Measurements from ENCODE around the gene MDH1B.
"Not testable (repeated sequence)": the region's sequence is repeated elsewhere in the genome, so short reads cannot be mapped to it uniquely, and the experiment has no call there.

MDH1B gene

GRCh38 chr2:206766057-206766930, 1.2 kb upstream of the MDH1B start:
- DNase-seq (ENCODE audit: low read depth) = no peak

- DNase-seq (ENCODE audit: low read depth) = no peak
Observed at GRCh38 chr2:206764673-206765241, 371 bp downstream of the MDH1B start.

- no peak for DNase-seq (ENCODE audit: low read depth)
Observed at GRCh38 chr2:206756816-206757215, 8.3 kb downstream of the MDH1B start.

DNA sequence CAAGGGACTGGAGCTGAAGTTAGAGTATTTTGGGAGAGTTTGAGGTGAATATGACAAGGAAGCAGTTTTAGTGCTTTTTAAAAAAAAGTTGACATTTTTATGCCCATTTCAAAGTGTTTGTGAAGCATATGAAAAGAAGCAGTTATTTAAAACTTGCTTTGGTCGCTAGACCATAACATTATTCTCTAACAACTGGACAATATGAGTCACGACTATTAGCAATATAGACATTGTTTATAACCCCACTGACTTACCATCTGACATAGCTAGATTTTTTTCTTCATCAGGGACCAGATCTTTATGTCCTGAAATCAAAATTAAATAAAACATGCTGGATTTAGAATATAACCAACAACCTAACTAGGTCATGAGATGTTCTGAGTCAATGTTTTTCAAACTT, 24.3 kb downstream of the MDH1B start:
- DNase-seq (ENCODE audit: low read depth) = no peak

DNA sequence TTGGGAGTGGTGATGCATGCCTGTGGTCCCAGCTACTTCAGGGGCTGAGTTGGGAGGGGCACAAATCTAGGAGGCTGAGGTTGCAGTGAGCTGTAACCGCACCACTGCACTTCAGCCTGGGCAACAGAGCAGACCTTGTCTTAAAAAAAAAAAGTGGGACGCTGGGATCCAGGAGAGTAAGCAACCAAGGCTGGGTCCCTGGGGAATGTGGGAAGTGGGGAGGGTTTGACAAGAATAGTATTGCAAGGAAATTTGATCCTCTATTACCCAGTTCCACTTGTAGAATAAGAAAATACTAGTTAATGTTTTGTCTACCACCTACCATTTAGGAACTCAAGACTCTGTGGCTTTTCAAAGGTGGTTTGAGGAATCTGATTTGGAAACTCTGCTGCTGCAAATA, 25.9 kb downstream of the MDH1B start:
- no peak for DNase-seq (ENCODE audit: low read depth)

- no peak for DNase-seq (ENCODE audit: low read depth)
Observed at GRCh38 chr2:206736935-206737334, 28.2 kb downstream of the MDH1B start.

- DNase-seq (ENCODE audit: low read depth) = no peak
Observed at GRCh38 chr2:206733341-206733740, 31.8 kb downstream of the MDH1B start.

DNA sequence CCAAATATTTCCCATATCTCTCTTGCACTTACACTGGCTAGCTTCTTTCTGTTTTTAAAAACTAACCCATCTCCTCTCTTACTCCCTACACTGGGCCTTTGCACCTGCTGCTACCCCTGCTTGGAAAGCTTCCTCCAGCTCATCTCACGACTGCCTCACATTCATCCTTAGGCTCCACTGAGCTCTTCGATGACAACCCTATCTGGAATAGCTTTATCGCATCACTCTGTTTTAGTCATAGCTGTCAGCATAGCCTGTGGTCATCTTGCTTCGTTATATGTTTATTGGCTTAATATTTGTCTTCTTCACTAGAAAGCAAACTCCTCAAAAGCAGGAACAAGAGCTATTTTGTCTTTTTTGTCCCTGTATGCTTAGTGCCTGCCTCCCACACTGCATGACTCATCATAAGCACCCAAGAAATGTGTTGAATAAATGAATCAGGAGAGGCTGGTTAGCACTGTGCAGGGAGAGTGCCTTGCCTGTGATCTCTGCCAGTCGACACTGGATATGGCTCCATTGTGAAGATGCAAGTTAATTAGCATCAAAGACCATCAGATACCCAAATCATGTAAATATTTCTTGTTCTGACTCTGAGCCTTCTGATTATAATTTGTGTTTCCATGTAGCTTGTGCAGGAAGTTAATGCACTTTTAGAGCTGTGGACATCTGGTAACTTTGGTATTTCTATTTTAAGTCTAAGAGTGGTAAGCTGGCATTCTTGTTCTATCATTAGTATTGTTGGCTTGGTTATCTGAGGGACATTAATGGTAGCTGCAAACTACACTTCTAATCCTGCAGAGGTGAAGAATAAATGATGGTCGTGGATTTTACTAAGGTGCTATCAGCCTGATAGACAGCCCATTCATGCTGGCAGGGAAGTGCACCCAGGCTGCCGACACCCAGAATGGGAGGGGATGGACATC, 36.6 kb downstream of the MDH1B start:
- no peak for DNase-seq (ENCODE audit: low read depth)

DNA sequence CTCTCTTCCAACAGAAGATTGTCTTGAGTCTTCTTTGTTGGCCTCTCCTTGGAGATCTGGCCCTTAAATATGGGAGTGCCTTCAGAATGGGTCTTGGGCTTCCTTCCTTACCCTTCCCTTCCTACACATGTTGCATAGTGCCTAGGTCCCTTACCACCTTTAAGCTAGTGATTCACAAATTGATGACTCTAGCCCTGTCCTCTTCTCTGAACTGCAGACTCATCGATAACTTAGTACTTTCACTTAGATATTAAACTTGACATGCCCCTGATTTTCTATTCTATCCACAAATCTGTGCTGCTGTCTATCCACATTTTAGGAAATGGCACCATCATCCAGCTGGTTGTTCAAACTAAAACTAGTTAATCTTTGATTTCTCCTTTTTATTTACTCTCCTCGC, 37.8 kb downstream of the MDH1B start:
- DNase-seq (ENCODE audit: low read depth) = no peak

GRCh38 chr2:206723288-206723687, 41.8 kb downstream of the MDH1B start:
- DNase-seq (ENCODE audit: low read depth) = no peak

DNA sequence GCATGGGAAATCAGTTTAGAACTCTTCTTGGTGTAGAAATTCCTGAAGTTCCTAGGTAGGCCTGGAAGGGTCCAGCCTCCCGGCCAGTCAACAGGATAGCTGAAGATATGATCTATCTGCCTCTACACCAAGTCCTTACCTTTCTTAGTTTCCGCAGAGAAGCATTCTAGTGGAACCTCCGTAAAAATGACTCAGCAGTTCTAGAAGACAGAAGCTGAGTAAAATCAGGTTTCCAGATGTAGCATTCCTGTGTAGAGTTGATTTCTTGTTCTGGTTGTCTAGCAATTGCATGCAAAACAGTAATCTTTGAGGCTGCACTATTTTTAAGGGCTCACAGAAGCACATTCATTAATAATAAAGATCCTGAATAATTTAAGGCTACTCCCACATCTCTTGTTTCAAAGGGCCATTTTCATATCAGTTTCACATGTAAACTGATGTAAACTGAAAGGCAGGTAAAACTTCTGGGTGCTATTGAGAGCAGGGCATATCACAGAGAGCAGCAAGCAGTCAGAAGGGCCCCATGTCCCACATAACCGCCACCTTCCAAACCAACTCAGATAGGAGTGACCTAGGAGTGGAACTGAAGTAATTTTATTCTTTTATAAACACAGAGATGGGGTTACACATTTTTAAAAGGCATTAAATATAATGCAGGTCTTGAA, 43.7 kb downstream of the MDH1B start:
- DNase-seq (ENCODE audit: low read depth) = no peak

- no peak for DNase-seq (ENCODE audit: low read depth)
Observed at GRCh38 chr2:206718296-206718695, 46.8 kb downstream of the MDH1B start, which contains the start of gene DYTN. TSS of gene DYTN (minus strand) at chr2:206718396. CDS start at chr2:206718279, 117 bp downstream.

- DNase-seq (ENCODE audit: low read depth) = no peak
Observed at GRCh38 chr2:206716623-206717022, 48.5 kb downstream of the MDH1B start.

- not testable (repeated sequence) for DNase-seq (ENCODE audit: low read depth)
Observed at GRCh38 chr2:206715183-206715582, 49.9 kb downstream of the MDH1B start.

- DNase-seq (ENCODE audit: low read depth) = no peak
Observed at GRCh38 chr2:206713746-206714145, 51.4 kb downstream of the MDH1B start.

GRCh38 chr2:206708286-206708685, 56.8 kb downstream of the MDH1B start:
- DNase-seq (ENCODE audit: low read depth) = no peak

DNA sequence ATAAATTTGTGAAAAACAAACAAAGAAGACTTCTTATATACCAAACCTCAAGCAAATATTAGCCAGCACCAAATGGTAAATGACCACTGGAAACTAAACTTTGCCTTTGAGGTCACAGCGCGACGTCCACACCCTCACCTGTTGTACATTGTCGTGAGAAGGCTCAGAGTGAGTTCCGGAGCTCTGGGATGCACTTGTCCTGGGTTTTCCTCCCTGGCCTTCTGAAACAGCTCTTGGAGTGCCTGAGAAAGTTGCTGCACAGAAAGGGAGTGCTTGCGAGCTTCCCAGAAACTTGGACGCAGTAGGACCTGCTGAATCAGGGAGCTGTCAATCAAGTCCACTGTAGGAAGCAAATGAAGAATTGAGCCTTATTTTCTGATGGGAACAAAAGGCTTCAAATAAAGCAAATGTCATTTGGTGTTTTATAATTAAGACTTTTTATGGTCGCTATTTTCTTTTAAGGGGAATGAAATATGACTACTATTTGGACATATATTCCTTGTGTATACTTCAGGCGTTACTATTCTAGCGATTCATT, 57.9 kb downstream of the MDH1B start:
- DNase-seq (ENCODE audit: low read depth) = no peak

- no peak for DNase-seq (ENCODE audit: low read depth)
Observed at GRCh38 chr2:206701952-206702605, 63.0 kb downstream of the MDH1B start.

DNA sequence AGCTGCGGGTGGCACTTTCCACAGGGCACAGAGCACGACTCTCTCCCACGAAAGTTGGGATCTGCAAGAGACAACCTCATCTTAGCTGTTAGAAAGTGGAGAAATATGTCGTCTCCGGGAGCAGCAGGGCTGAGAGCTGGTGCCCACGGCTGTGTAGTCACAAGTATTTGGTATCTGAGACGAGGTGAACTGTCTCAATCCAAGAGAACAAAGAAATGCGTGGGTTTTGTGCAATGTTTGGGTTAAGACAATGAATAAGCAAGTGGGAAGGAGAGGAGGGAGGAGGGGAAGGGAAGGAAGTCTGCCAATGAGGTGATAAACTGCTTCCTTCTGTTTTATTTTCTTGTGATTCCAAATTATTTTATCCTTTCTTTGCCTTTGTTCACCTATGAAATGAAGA, 65.0 kb downstream of the MDH1B start:
- no peak for DNase-seq (ENCODE audit: low read depth)

GRCh38 chr2:206698811-206699210, 66.3 kb downstream of the MDH1B start:
- DNase-seq (ENCODE audit: low read depth) = no peak

GRCh38 chr2:206696910-206697309, 68.2 kb downstream of the MDH1B start:
- DNase-seq (ENCODE audit: low read depth) = no peak
